ENCODE measurements around the gene SH3BGRL. TPM values are rescaled to one million over a fixed set of nuclear protein-coding genes. Genes with fewer than 3 reads are reported as not detected.

SH3BGRL gene
- total RNA-seq, 1 experiment from 2014 or later = 41.8 TPM

DNA sequence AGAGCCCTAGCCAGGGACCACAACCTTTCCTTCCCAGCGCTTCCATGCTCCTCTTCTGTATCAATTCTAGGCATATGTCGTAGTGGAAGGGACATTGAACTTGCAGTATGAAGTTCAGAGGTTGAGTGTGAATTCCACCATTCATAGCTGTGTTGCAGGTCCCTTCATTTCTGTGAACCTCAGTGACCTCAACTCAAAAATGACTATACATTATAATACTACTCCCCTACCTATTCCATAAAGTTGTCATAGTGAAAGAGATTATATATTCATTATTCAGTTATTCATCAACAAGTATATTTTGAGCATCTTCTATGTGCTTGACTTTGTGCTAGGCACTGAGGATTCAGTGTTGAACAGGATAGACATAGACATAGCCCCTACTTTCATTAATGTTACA, 28.0 kb downstream of the SH3BGRL start:
- no peaks in the 10 kb centered on the region for H3K27me3 Mint-ChIP-seq (ENCODE audit: low read depth)
- Histone ChIP-seq H4K8ac (replicated peaks; ENCODE audit: insufficient read length, low read depth, low read length) (no peak overlapping the region), H3K27me3 (ENCODE audit: insufficient read depth, low read length) (no peaks in the 10 kb centered on the region), H2BK120ac (ENCODE audit: low read depth, low read length, poor library complexity, severe bottlenecking) (no peak overlapping the region), H2BK15ac (ENCODE audit: low read depth, low read length) (no peak overlapping the region), H4K5ac (ENCODE audit: insufficient read length, low read depth, low read length) (no peak overlapping the region), H3K4me2 (ENCODE audit: insufficient read depth, insufficient read length, low read length) (no peak overlapping the region), H2AK5ac (ENCODE audit: insufficient read length, low read length) (no peak overlapping the region), H2AFZ (ENCODE audit: low read length) (no peak overlapping the region), H3K23ac (ENCODE audit: insufficient read length, low read depth, low read length) (no peak overlapping the region), H2BK20ac (ENCODE audit: low read depth, low read length, poor library complexity, severe bottlenecking) (no peak overlapping the region), H3K18ac (ENCODE audit: insufficient read length, low read depth, low read length) (no peak overlapping the region), H3K79me2 (ENCODE audit: insufficient read depth, low read length) (no peaks in the 10 kb centered on the region), H3K79me1 (ENCODE audit: insufficient read depth, low read depth, low read length, poor library complexity, severe bottlenecking) (no peaks in the 10 kb centered on the region), H4K20me1 (ENCODE audit: control insufficient read depth, insufficient read depth, insufficient read length) (no peaks in the 10 kb centered on the region), H3K23me2 (ENCODE audit: insufficient read length, low read depth, low read length, poor library complexity, severe bottlenecking) (no peaks in the 10 kb centered on the region), H3K4me1 (ENCODE audit: insufficient read depth, low read length) (no peaks in the 10 kb centered on the region), H3K56ac (ENCODE audit: insufficient read length, low read depth, low read length) (no peak overlapping the region), H4K91ac (ENCODE audit: insufficient read length, low read depth, low read length) (no peak overlapping the region), H3K14ac (ENCODE audit: insufficient read depth, low read length) (no peak overlapping the region), H3K9me3 (ENCODE audit: control insufficient read depth, low read depth, low read length) (peaks cover 6% of the 10 kb centered on the region), H3T11ph (ENCODE audit: low read length) (no peak overlapping the region), H3K9ac (ENCODE audit: extremely low read depth, insufficient read length, low read length) (no peak overlapping the region), H3K4ac (ENCODE audit: low read depth, low read length) (no peak overlapping the region), H2BK5ac (ENCODE audit: insufficient read length, low read length) (no peak overlapping the region), H2BK12ac (ENCODE audit: insufficient read length, low read depth, low read length) (no peak overlapping the region), H3K27ac (ENCODE audit: insufficient read length, low read depth, low read length) (no peak overlapping the region)
- no peak for DNase-seq
- H3K9me3 Mint-ChIP-seq = peaks cover 52 to 61% of the 10 kb centered on the region in 2 experiments
- H3K4me1 Mint-ChIP-seq = peaks cover 11 to 18% of the 10 kb centered on the region in 2 experiments
- no peak overlapping the region for H3K4me3 Mint-ChIP-seq
- TF ChIP-seq, protein P1, sequence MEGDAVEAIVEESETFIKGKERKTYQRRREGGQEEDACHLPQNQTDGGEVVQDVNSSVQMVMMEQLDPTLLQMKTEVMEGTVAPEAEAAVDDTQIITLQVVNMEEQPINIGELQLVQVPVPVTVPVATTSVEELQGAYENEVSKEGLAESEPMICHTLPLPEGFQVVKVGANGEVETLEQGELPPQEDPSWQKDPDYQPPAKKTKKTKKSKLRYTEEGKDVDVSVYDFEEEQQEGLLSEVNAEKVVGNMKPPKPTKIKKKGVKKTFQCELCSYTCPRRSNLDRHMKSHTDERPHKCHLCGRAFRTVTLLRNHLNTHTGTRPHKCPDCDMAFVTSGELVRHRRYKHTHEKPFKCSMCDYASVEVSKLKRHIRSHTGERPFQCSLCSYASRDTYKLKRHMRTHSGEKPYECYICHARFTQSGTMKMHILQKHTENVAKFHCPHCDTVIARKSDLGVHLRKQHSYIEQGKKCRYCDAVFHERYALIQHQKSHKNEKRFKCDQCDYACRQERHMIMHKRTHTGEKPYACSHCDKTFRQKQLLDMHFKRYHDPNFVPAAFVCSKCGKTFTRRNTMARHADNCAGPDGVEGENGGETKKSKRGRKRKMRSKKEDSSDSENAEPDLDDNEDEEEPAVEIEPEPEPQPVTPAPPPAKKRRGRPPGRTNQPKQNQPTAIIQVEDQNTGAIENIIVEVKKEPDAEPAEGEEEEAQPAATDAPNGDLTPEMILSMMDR (conservative IDR thresholded peaks at IDR 0.05) = no peak
- WGBS (ENCODE audit: extremely low coverage, insufficient read length, low lambda C conversion rate) = no CpG with 5 or more reads among the region's 2 CpGs
- no peak overlapping the region for H3K27ac Mint-ChIP-seq
- H3K36me3 Mint-ChIP-seq (ENCODE audit: insufficient read depth in 1 of 3, low read depth in 3 of 3) = peaks cover 0 to 5% (median 3%) of the 10 kb centered on the region in 3 experiments; a peak in 5 of 7 replicates
